GM10266 (cell line): ENCODE data around the gene NKD2.

ENCODE experiments used
- DNase-seq: peaks from one replicate; pipeline ENCODE4 v3.0.0; 2012; ENCODE audit errors: extremely low spot score
- TF ChIP-seq, protein P1 (sequence below): IDR thresholded peaks from 2 replicates; pipeline ENCODE4 v1.5.1; 2012; ENCODE audit warnings: mild to moderate bottlenecking, low read depth; ENCODE audit not compliant: control insufficient read depth, insufficient read depth; ENCODE audit errors: missing control alignments

The NKD2 gene

DNA sequence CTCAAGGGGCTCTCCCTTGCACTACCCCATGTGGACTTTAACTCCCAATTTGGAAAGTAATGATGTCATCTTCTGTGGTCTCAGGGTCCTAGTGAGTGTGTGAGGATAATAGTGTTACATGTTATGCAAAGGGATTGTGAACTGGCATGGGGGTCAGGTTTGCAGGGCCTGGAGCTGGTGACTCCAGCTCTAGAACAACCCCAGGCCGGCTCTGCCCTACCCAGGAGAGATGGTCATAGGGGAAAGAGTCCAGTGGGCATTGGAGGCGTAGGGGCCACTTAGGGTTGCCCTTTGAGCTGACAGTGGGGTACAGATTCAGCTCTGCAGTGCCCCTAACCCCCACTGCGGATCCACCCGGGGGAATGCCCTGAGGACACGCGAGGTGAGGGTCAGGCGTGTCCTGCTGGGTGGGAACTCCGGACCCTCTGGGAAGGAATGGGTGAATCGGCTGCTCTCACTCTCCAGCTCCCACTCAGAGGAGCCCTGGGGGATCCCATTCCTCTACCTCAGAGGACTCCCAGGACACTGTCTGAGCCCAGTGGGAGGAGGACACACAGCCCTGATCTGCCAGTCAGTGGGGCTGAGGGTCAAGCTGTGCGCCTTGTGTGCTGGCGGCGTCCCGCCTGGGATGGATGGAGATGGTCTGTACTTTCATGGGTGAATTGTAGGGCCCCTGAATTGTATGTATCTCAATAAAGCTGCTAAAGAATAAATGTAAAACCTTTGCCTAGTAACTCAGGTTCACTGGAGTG, 2.5 kb upstream of the NKD2 start:
- DNase-seq = no peak
- TF ChIP-seq, protein P1, sequence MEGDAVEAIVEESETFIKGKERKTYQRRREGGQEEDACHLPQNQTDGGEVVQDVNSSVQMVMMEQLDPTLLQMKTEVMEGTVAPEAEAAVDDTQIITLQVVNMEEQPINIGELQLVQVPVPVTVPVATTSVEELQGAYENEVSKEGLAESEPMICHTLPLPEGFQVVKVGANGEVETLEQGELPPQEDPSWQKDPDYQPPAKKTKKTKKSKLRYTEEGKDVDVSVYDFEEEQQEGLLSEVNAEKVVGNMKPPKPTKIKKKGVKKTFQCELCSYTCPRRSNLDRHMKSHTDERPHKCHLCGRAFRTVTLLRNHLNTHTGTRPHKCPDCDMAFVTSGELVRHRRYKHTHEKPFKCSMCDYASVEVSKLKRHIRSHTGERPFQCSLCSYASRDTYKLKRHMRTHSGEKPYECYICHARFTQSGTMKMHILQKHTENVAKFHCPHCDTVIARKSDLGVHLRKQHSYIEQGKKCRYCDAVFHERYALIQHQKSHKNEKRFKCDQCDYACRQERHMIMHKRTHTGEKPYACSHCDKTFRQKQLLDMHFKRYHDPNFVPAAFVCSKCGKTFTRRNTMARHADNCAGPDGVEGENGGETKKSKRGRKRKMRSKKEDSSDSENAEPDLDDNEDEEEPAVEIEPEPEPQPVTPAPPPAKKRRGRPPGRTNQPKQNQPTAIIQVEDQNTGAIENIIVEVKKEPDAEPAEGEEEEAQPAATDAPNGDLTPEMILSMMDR = no peak

DNA sequence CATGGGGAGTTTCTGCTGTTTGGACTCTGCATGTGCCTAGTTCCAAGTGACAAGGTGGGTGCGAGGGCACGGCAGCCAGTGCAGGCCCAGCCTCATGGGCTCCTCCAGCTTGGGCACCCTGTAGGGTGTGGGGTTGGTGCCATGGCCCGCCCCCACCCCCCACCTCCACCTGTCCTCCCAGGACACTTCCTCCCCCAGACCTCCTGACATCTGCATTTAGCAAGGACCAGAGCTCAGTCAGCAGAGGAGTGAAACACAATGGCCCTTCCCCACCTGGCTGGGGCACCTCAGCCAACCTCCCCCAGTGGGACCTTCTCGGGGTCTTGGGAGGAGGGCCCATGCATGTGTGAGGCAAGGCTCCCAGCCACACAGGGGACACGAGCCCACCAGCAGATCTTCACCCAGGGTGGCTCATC, 1.9 kb upstream of the NKD2 start:
- no peak for DNase-seq
- TF ChIP-seq, protein P1 = no peak

DNA sequence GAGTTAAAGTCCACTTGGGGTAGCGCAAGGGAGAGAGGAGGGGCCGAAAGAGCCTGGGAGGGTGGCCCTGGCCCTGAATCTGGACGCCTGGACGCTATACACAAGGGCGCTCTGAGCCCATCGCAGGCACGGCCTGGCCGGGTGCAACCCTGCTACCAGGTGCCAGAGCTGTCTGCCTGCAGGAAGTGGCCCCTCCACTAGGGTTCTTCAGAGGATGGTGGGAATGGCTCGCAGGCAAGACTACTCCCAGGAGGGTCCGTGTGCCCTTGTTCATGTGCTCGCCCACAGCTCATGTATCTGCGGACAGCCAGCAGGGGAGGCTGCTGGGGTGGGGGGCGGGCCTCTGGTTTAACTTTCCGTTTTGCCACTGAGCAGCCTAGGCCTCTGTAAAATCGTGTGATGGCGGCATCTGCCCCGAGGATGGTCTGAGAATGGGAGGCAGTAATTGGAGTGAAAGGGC, 1.4 kb upstream of the NKD2 start:
- TF ChIP-seq, protein P1 = no peak
- no peak for DNase-seq

DNA sequence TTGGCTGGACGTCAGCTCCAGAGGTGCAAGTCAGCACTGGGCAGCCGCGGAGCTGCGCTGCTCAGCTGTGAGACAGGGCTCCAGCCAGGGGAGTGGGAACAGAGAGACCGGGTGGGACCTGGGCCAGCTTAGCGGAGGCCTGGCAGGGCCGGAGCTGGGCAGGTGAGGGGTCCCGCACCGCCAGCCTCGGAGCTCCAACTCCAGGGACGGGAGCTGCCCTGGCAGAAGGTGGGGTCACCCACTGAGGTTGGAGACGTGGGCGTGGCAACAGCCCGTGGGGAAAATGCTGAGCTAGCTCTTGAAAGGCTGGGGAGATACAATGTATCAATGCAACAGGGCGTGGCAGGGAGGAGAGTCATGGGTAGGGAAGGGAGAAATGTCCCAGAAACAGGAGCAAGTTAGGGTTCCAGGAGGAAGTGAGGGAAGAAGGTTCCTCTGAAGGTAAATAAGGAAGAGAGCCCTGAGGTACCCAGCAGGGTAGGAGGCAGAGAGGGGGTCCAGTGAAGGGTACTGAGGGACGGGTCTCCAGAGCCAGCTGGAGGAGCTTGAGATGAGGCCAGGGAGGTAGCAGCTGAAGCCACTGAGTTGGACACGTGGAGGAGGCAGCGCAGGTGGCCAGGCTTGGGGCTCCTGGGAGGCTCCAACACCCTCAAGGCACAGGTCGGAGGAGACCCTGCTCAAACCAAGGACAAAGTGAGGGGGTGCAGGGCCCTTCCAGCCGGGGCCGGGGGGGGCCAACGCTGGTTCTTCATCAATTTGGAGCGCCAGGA, 736 bp upstream of the NKD2 start:
- no peak for DNase-seq
- TF ChIP-seq, protein P1 = no peak

DNA sequence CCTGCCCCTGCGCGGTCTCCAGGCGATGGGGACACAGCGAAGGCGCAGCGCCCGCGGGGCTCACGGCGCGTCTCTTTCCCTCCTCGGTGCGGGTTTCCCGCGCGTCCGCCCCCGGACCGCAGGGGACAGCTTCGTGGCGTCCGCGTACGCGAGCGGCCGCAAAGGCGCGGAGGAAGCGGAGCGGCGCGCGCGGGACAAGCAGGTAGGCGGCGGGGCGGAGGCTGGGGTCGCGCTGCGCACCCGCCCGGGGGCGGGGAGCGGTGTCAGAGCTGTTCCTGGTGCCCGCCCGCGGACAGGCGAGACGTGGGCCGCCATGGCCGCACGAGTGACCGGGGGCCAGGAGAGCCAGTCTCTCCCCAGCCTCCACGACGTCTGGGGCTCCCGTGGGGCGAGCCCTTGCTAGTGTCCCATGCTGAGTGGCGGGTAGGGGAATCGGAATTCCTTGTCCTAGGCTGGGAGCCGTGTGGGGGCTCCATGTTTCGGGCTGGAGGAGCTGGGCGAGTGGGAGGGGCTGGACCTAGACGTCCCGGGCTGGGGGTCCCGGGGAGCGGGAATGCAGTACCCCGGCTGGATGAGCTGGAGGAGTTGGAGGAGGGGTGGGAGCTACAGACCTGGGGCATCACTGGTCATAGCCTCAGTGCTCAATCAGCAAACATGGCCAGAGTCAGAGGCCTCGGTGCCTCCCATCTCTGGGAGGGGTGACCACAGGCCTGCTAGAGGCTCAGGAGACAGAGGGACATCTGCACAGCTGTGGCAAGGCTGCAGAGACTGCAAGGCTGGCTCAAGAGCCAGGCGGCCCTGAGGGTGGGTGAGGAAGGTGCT, 968 bp downstream of the NKD2 start:
- no peak for DNase-seq

DNA sequence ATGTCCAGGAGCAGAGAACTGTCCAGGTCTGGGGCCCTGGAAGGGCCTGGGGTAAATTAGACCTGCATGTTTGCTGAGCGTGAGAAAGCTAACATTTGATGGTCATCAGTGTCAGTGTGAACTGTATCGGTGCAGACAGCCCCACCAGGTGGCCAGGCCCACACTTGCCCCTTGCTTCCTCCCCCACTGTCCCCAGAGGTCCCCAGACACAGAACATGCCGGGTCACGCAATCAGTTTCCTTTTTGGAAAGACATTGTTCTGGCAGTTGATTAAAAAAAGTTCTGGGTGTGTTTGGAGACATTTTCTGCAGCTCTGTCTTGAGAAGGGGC, 1.5 kb downstream of the NKD2 start:
- no peak for DNase-seq
- TF ChIP-seq, protein P1 = peak; percentile 18

More for the DNA sequence above, 968 bp downstream of the NKD2 start:
- TF ChIP-seq, protein P1 = no peak
